Measurements from ENCODE around the gene CDK7. TPM values are rescaled to one million over a fixed set of nuclear protein-coding genes. Genes with fewer than 3 reads are reported as not detected.
"Not testable (repeated sequence)": the region's sequence is repeated elsewhere in the genome, so short reads cannot be mapped to it uniquely, and the experiment has no call there.

CDK7 gene
- polyA plus RNA-seq, 1 of the 3 experiments (the other 2 are of a cell fraction) = 44.2 TPM

- TF ChIP-seq RXRA (IDR thresholded peaks at IDR 0.05; ENCODE audit: borderline replicate concordance, low read depth) (no peak), POLR2AphosphoS5 (IDR thresholded peaks at IDR 0.05; ENCODE audit: low read depth, low read length) (no peak), MXI1 (IDR thresholded peaks at IDR 0.05; ENCODE audit: low read depth, low read length) (no peak), IRF3 (IDR thresholded peaks at IDR 0.05; ENCODE audit: low read depth, low read length) (no peak), YY1 (IDR thresholded peaks at IDR 0.05; ENCODE audit: low read depth) (no peak), FOXJ3 (CRISPR knock-in tag; IDR thresholded peaks at IDR 0.05) (no peak), FOXM1 (IDR thresholded peaks at IDR 0.05; ENCODE audit: low read depth) (no peak), GABPA (IDR thresholded peaks at IDR 0.05; ENCODE audit: low read depth) (no peak), ZBTB33 (IDR thresholded peaks at IDR 0.05; ENCODE audit: borderline replicate concordance, low read depth) (no peak), RAD21 (IDR thresholded peaks at IDR 0.05; ENCODE audit: low read length) (no peak), CHD2 (IDR thresholded peaks at IDR 0.05; ENCODE audit: low read length, partially characterized antibody) (no peak), TEAD4 (IDR thresholded peaks at IDR 0.05; ENCODE audit: borderline replicate concordance, insufficient read depth) (no peak), REST (IDR thresholded peaks at IDR 0.05; ENCODE audit: low read depth, low read length) (no peak), GATA2 (CRISPR knock-in tag; IDR thresholded peaks at IDR 0.05) (no peak), SMC3 (IDR thresholded peaks at IDR 0.05; ENCODE audit: low read depth, low read length) (no peak), RCOR1 (IDR thresholded peaks at IDR 0.05; ENCODE audit: low read length) (no peak), USF1 (IDR thresholded peaks at IDR 0.05; ENCODE audit: borderline replicate concordance, low read depth) (no peak), NRF1 (IDR thresholded peaks at IDR 0.05; ENCODE audit: low read depth, low read length) (no peak)
- ChIA-PET POLR2A (no interaction called here), CTCF (no interaction called here)
- Histone ChIP-seq H3K27ac (ENCODE audit: low read depth in 2 of 2, low read length in 1 of 2) (no peak overlapping the region), H3K36me3 (replicated peaks in 1 of 2; ENCODE audit: control insufficient read depth in 1 of 2, insufficient read depth in 2 of 2, low read length in 1 of 2) (peaks cover 0 to 4% of the 10 kb centered on the region in 2 experiments), H3K4me1 (ENCODE audit: control insufficient read depth in 1 of 2, insufficient read depth in 2 of 2, low read depth in 1 of 2, low read length in 1 of 2) (peaks cover 3 to 5% of the 10 kb centered on the region in 2 experiments; a peak in 3 of 4 replicates), H3K4me2 (no peak overlapping the region), H4K20me1 (ENCODE audit: insufficient read depth) (no peaks in the 10 kb centered on the region), H3K9me3 (no peaks in the 10 kb centered on the region), H3K9me2 (no peaks in the 10 kb centered on the region), H3K9ac (no peak overlapping the region), H3K79me2 (ENCODE audit: insufficient read depth) (peaks cover 62% of the 10 kb centered on the region), H2AFZ (ENCODE audit: low read depth) (no peak overlapping the region), H3K27me3 (ENCODE audit: insufficient read depth) (no peaks in the 10 kb centered on the region), H3K4me3 (ENCODE audit: low read depth in 2 of 2, low read length in 1 of 2) (no peak overlapping the region), H3F3A (replicated peaks; ENCODE audit: insufficient read depth) (peaks cover 20% of the 10 kb centered on the region)
- no peak for DNase-seq
Observed at GRCh38 chr5:69219939-69220338, 14.7 kb upstream of the CDK7 start.

- DNase-seq; H3K27me3 ChIP-seq (ENCODE audit: insufficient read depth); CTCF ChIA-PET; H3K27ac ChIP-seq (ENCODE audit: low read depth in 2 of 2, low read length in 1 of 2); H3K9me3 ChIP-seq; H3K4me1 ChIP-seq (ENCODE audit: control insufficient read depth in 1 of 2, insufficient read depth in 2 of 2, low read depth in 1 of 2, low read length in 1 of 2); H3K9me2 ChIP-seq; H3K4me3 ChIP-seq (ENCODE audit: low read depth in 2 of 2, low read length in 1 of 2); H3K9ac ChIP-seq; H4K20me1 ChIP-seq (ENCODE audit: insufficient read depth); POLR2A ChIA-PET; H3K36me3 ChIP-seq (replicated peaks in 1 of 2; ENCODE audit: control insufficient read depth in 1 of 2, insufficient read depth in 2 of 2, low read length in 1 of 2); H3K4me2 ChIP-seq; H2AFZ ChIP-seq (ENCODE audit: low read depth): not testable (repeated sequence)
- Histone ChIP-seq H3F3A (replicated peaks; ENCODE audit: insufficient read depth) (peaks cover 16% of the 10 kb centered on the region), H3K79me2 (ENCODE audit: insufficient read depth) (peaks cover 66% of the 10 kb centered on the region)
- 96% methylated on average over 17 of the region's 18 CpGs for WGBS (ENCODE audit: low lambda C conversion rate)
Observed at GRCh38 chr5:69220371-69220770, 14.3 kb upstream of the CDK7 start.

- H3K9ac ChIP-seq; DNase-seq; H3K4me3 ChIP-seq (ENCODE audit: low read depth in 2 of 2, low read length in 1 of 2); H3K27me3 ChIP-seq (ENCODE audit: insufficient read depth); H4K20me1 ChIP-seq (ENCODE audit: insufficient read depth); POLR2A ChIA-PET; H3K36me3 ChIP-seq (replicated peaks in 1 of 2; ENCODE audit: control insufficient read depth in 1 of 2, insufficient read depth in 2 of 2, low read length in 1 of 2); H3K4me1 ChIP-seq (ENCODE audit: control insufficient read depth in 1 of 2, insufficient read depth in 2 of 2, low read depth in 1 of 2, low read length in 1 of 2); H2AFZ ChIP-seq (ENCODE audit: low read depth); CTCF ChIA-PET; H3K27ac ChIP-seq (ENCODE audit: low read depth in 2 of 2, low read length in 1 of 2); H3K4me2 ChIP-seq; H3K9me2 ChIP-seq; H3K9me3 ChIP-seq: not testable (repeated sequence)
- peaks cover 69% of the 10 kb centered on the region for H3K79me2 ChIP-seq (ENCODE audit: insufficient read depth)
- WGBS (ENCODE audit: low lambda C conversion rate) = 85% methylated on average over 8 of the region's 9 CpGs
- peaks cover 15% of the 10 kb centered on the region for H3F3A ChIP-seq (replicated peaks; ENCODE audit: insufficient read depth)
Observed at GRCh38 chr5:69220833-69221232, 13.9 kb upstream of the CDK7 start.

Measured in SK-N-SH (cell line).